ENCODE results near the gene ZNF546. TPM values are rescaled to one million over a fixed set of nuclear protein-coding genes. Genes with fewer than 3 reads are reported as not detected.

Gene ZNF546
- total and polyA plus RNA-seq, 7 donors: 0.69 to 12.8 (median 6.0) TPM

DNA sequence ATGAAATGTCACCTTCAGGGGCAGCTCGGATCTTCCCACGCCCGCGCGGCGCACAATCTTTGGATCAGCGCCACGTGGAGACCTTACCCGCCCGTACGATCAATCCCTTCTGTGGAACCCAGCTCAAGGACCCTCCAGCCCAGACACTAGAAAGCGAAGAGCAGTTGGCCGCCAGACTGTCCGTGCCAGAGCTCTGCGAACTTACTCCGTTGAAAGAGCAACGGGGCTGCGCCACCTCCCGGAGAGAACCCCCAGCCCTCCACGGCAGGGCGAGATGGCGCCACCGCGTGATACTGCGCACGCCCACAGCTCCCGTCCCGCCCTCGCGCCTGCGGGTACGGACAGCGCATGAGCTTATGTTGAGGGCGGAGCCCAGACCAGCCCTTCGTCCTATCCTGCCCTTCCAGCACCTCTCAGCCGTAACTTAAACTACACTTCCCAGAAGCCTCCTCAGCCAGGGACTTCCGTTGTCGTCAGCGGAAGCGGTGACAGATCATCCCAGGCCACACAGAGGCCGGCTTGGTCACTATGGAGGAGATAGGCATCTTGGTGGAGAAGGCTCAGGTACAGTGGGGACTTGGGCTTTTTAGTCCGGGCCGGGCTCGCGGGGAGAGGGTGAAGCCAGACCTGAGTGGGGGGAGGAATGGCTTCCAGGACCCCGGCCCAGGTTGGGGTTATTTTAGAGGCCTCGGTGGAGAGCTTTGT lies 26.0 kb upstream of the ZNF546 start, which contains the start of gene PSMC4:
Gene PSMC4, plus strand, starts transcription at position 491 of the 705 bp plus-strand sequence. Its CDS starts 38 bp downstream, at position 529.
- Histone ChIP-seq H3K4me1 (peaks cover 0 to 23% (median 21%) of the 10 kb centered on the region in 4 donors), H3K9me3 (no peaks in the 10 kb centered on the region), H3K27me3 (no peaks in the 10 kb centered on the region), H3K27ac (peak within 1 kb of the TSS; percentile 86 to 93 (median 90)), H3K36me3 (peaks cover 19 to 37% (median 21%) of the 10 kb centered on the region in 4 donors), H3K4me3 (peak within 1 kb of the TSS; percentile 66 to 93 (median 80))
- intact Hi-C loops (cut with DNase I): loop anchor here (1.0 to 5.0 kb wide), 5 partner anchors 26 to 419 kb away; partner anchors contain the start of genes DYRK1B, FBL and ZNF546
- TF ChIP-seq POLR2AphosphoS5 (IDR thresholded peaks at IDR 0.05) (peak; percentile 85 to 96 (median 95)), EP300 (IDR thresholded peaks at IDR 0.05) (no peak), POLR2A (IDR thresholded peaks at IDR 0.05) (peak; percentile 81 to 84)
- TF ChIP-seq, protein P1, sequence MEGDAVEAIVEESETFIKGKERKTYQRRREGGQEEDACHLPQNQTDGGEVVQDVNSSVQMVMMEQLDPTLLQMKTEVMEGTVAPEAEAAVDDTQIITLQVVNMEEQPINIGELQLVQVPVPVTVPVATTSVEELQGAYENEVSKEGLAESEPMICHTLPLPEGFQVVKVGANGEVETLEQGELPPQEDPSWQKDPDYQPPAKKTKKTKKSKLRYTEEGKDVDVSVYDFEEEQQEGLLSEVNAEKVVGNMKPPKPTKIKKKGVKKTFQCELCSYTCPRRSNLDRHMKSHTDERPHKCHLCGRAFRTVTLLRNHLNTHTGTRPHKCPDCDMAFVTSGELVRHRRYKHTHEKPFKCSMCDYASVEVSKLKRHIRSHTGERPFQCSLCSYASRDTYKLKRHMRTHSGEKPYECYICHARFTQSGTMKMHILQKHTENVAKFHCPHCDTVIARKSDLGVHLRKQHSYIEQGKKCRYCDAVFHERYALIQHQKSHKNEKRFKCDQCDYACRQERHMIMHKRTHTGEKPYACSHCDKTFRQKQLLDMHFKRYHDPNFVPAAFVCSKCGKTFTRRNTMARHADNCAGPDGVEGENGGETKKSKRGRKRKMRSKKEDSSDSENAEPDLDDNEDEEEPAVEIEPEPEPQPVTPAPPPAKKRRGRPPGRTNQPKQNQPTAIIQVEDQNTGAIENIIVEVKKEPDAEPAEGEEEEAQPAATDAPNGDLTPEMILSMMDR (IDR thresholded peaks at IDR 0.05): peak; percentile 53 to 70 (median 68)
- peak; percentile 99 for DNase-seq
- WGBS, 2 donors: 0% methylated on average over 47 of the region's 47 CpGs

DNA sequence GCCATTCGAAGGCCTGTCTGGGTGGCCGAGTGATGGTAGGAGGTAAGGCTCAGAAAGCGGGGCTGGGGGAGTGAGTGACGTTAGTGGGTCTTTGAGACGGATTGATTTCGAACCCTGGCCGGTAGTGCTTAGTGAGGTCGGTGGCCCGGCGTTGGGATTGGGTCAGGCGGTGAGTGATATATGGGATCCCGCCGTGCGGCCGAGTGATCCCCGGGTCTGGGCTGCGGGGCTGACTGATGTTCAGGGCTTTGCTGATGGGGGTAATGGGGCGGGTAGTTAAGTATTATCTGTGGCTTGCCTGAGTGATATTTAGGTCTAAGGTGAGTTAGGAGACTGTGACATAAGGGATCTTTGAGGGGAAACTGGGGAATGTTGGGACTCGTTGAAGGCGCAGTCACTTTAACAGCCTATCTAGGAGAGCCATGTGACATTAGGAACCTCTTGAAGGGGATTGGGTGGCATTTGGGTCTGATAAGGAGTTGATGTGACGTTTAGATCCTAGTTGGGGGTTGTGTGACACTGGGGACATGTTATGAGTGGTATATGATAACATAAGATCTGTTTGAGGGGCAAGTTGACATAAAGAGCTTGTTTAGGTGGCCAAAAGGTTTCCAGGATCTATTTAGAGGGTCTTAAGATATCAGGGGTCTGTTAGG lies 25.4 kb upstream of the ZNF546 start:
- H3K27me3 ChIP-seq: no peaks in the 10 kb centered on the region
- H3K36me3 ChIP-seq: peaks cover 19 to 39% (median 22%) of the 10 kb centered on the region in 4 donors
- WGBS, 2 donors: 2 to 3% methylated on average over 21 of the region's 21 CpGs
- no peaks in the 10 kb centered on the region for H3K9me3 ChIP-seq
- H3K4me3 ChIP-seq: peak overlapping the region; percentile 66 to 93 (median 80)
- TF ChIP-seq POLR2A (IDR thresholded peaks at IDR 0.05) (no peak), POLR2AphosphoS5 (IDR thresholded peaks at IDR 0.05) (no peak), EP300 (IDR thresholded peaks at IDR 0.05) (no peak)
- TF ChIP-seq, protein P1 (IDR thresholded peaks at IDR 0.05): no peak
- H3K27ac ChIP-seq: peak overlapping the region; percentile 86 to 93 (median 90)
- intact Hi-C loops (cut with DNase I): loop anchor here (1.0 to 5.0 kb wide), 3 partner anchors 26 to 419 kb away; partner anchors contain the start of genes DYRK1B and ZNF546
- H3K4me1 ChIP-seq: peaks cover 0 to 23% (median 21%) of the 10 kb centered on the region in 4 donors
- DNase-seq: peak; percentile 70

DNA sequence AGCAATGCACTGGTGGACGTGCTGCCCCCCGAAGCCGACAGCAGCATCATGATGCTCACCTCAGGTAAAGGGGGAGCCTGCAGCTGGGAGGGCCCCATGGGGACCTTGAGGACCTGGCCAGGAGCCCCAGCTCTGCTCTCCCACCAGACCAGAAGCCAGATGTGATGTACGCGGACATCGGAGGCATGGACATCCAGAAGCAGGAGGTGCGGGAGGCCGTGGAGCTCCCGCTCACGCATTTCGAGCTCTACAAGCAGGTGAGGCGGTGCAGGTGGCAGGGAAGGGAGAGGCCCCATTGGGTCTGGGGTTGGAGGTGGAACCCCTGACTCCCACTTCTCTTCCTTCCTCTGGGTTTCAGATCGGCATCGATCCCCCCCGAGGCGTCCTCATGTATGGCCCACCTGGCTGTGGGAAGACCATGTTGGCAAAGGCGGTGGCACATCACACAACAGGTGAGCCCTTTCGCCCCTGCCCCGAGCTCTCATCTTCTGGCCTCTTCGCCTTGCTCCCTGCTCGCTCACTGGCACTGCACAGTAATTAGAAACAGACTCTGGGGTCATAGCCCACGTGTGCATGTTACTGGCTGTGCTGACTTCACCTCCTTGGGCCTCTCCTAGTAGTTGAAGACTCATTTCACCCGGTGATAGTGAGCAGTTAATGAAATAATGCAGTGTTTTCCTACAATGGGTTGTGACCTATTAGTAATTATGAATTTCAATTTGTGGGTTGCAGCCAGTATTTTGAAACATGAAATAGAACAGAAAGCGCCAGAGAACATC lies 22.3 kb upstream of the ZNF546 start:
- Histone ChIP-seq H3K9me3 (no peaks in the 10 kb centered on the region), H3K4me1 (peaks cover 0 to 22% (median 20%) of the 10 kb centered on the region in 4 donors), H3K27ac (no peak overlapping the region), H3K27me3 (no peaks in the 10 kb centered on the region), H3K36me3 (peaks cover 25 to 65% (median 32%) of the 10 kb centered on the region in 4 donors), H3K4me3 (no peak overlapping the region)
- TF ChIP-seq POLR2AphosphoS5 (IDR thresholded peaks at IDR 0.05) (no peak), POLR2A (IDR thresholded peaks at IDR 0.05) (no peak), EP300 (IDR thresholded peaks at IDR 0.05) (no peak)
- TF ChIP-seq, protein P1 (IDR thresholded peaks at IDR 0.05): no peak
- intact Hi-C loops (cut with DNase I): loop anchor here (5.0 kb wide), 2 partner anchors 142 to 422 kb away; partner anchors contain the start of gene DYRK1B
- 94 to 96% methylated on average over 24 of the region's 24 CpGs for WGBS, 2 donors
- no peak for DNase-seq

DNA sequence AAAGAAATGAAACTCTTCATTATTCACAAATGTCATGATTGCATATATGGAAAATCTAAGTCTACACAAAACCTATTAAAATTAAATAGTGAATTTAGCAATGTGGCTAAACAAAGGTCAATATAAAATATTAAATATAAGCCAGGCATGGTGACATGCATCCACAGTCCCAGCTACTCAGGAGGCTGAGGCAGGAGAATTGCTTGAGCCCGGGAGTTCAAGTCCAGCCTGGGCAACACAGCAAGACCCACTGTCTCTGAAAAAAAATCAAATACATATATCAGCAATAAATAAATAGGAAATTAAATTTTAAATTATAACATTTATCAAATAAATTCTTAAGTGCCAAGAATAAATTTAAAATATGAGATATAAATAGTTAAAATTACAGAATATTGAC lies 14.0 kb upstream of the ZNF546 start:
- intact Hi-C loops (cut with DNase I): no loop called here
- Histone ChIP-seq H3K36me3 (peaks cover 9 to 53% (median 22%) of the 10 kb centered on the region in 4 donors), H3K9me3 (peaks cover 0 to 14% (median 7%) of the 10 kb centered on the region in 4 donors), H3K4me3 (no peak overlapping the region), H3K27me3 (no peaks in the 10 kb centered on the region), H3K27ac (no peak overlapping the region), H3K4me1 (no peaks in the 10 kb centered on the region)
- 98 to 100% methylated on average over 1 of the region's 1 CpG for WGBS, 2 donors
- DNase-seq: no peak
- TF ChIP-seq POLR2A (IDR thresholded peaks at IDR 0.05) (no peak), POLR2AphosphoS5 (IDR thresholded peaks at IDR 0.05) (no peak), EP300 (IDR thresholded peaks at IDR 0.05) (no peak)
- TF ChIP-seq, protein P1 (IDR thresholded peaks at IDR 0.05): no peak

Measured in sigmoid colon (tissue), 7 donors.